SK-N-SH (cell line): Measurements from ENCODE around the gene PBX1.

Experiments used
- MXI1 ChIP-seq: IDR thresholded peaks from 2 replicates; pipeline ENCODE4 v1.6.1; 2012; ENCODE audit warnings: mild to moderate bottlenecking, low read depth, low read length, improper control_type of control experiment
- REST ChIP-seq: IDR thresholded peaks from 2 replicates; pipeline ENCODE4 v1.6.1; 2012; ENCODE audit warnings: mild to moderate bottlenecking, low read depth, low read length, moderate library complexity

GRCh38 chr1:164559342-164560051 lies 513 bp downstream of the PBX1 start:
- TF ChIP-seq REST (no peak), MXI1 (no peak)
